Measurements from ENCODE around the gene MAP7. TPM values are rescaled to one million over a fixed set of nuclear protein-coding genes. Genes with fewer than 3 reads are reported as not detected.

The MAP7 gene
- polyA plus RNA-seq, 1 donor from 2014 or later = 5.1 TPM

- Histone ChIP-seq H3F3A (ENCODE audit: insufficient read depth, low read length, poor library complexity, severe bottlenecking) (no peaks in the 10 kb centered on the region), H3K4me3 (ENCODE audit: low read length) (peak overlapping the region; percentile 78), H2AFZ (ENCODE audit: low read depth, low read length) (no peak overlapping the region), H3K79me2 (replicated peaks; ENCODE audit: insufficient read depth, low read length) (no peaks in the 10 kb centered on the region), H4K20me1 (ENCODE audit: insufficient read depth) (no peaks in the 10 kb centered on the region), H3K27me3 (ENCODE audit: insufficient read depth, low read depth, low read length) (peaks cover 66% of the 10 kb centered on the region), H3K9ac (ENCODE audit: low read length) (peak overlapping the region; percentile 57), H3K36me3 (ENCODE audit: insufficient read depth, low read length) (no peaks in the 10 kb centered on the region), H3K27ac (ENCODE audit: low read length) (no peak overlapping the region), H3K9me3 (ENCODE audit: low read length) (no peaks in the 10 kb centered on the region), H3K4me2 (ENCODE audit: low read length) (peak overlapping the region; percentile 44), H3K9me2 (ENCODE audit: insufficient read depth, low read length) (no peaks in the 10 kb centered on the region)
- TF ChIP-seq, protein P1, sequence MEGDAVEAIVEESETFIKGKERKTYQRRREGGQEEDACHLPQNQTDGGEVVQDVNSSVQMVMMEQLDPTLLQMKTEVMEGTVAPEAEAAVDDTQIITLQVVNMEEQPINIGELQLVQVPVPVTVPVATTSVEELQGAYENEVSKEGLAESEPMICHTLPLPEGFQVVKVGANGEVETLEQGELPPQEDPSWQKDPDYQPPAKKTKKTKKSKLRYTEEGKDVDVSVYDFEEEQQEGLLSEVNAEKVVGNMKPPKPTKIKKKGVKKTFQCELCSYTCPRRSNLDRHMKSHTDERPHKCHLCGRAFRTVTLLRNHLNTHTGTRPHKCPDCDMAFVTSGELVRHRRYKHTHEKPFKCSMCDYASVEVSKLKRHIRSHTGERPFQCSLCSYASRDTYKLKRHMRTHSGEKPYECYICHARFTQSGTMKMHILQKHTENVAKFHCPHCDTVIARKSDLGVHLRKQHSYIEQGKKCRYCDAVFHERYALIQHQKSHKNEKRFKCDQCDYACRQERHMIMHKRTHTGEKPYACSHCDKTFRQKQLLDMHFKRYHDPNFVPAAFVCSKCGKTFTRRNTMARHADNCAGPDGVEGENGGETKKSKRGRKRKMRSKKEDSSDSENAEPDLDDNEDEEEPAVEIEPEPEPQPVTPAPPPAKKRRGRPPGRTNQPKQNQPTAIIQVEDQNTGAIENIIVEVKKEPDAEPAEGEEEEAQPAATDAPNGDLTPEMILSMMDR (IDR thresholded peaks at IDR 0.05; ENCODE audit: poor library complexity, severe bottlenecking) = no peak
- peak; percentile 40 for TF ChIP-seq EZH2 (IDR thresholded peaks at IDR 0.05; ENCODE audit: borderline replicate concordance, insufficient read depth, low read length, poor library complexity, severe bottlenecking)
These were observed 750 bp downstream of the MAP7 start for GRCh38 chr6:136549300-136550044.

GRCh38 chr6:136548582-136549299 lies 1.5 kb downstream of the MAP7 start:
- H3F3A ChIP-seq (ENCODE audit: insufficient read depth, low read length, poor library complexity, severe bottlenecking) = no peaks in the 10 kb centered on the region
- no peaks in the 10 kb centered on the region for H3K9me3 ChIP-seq (ENCODE audit: low read length)
- H3K9me2 ChIP-seq (ENCODE audit: insufficient read depth, low read length) = no peaks in the 10 kb centered on the region
- no peak overlapping the region for H3K4me2 ChIP-seq (ENCODE audit: low read length)
- peak overlapping the region; percentile 78 for H3K4me3 ChIP-seq (ENCODE audit: low read length)
- no peaks in the 10 kb centered on the region for H3K36me3 ChIP-seq (ENCODE audit: insufficient read depth, low read length)
- no peak for TF ChIP-seq RAD21 (conservative IDR thresholded peaks at IDR 0.05)
- no peak for TF ChIP-seq MXI1 (conservative IDR thresholded peaks at IDR 0.05; ENCODE audit: poor library complexity, severe bottlenecking)
- no peak for TF ChIP-seq EP300 (conservative IDR thresholded peaks at IDR 0.05; ENCODE audit: poor library complexity, severe bottlenecking)
- no peak for TF ChIP-seq REST (IDR thresholded peaks at IDR 0.05; ENCODE audit: borderline replicate concordance)
- no peak for TF ChIP-seq EZH2 (IDR thresholded peaks at IDR 0.05; ENCODE audit: borderline replicate concordance, insufficient read depth, low read length, poor library complexity, severe bottlenecking)
- H4K20me1 ChIP-seq (ENCODE audit: insufficient read depth) = no peaks in the 10 kb centered on the region
- peaks cover 63% of the 10 kb centered on the region for H3K27me3 ChIP-seq (ENCODE audit: insufficient read depth, low read depth, low read length)
- H3K27ac ChIP-seq (ENCODE audit: low read length) = no peak overlapping the region
- H3K9ac ChIP-seq (ENCODE audit: low read length) = no peak overlapping the region
- H2AFZ ChIP-seq (ENCODE audit: low read depth, low read length) = no peak overlapping the region
- H3K79me2 ChIP-seq (replicated peaks; ENCODE audit: insufficient read depth, low read length) = no peaks in the 10 kb centered on the region

Data from neural cell (in vitro differentiated cells).